Panc1 (cell line): Measurements from ENCODE around the gene TNNI3K.

Experiments
- TCF7L2 ChIP-seq: IDR thresholded peaks from 2 replicates; pipeline ENCODE4 v1.6.1; 2011; ENCODE audit warnings: mild to moderate bottlenecking, low read depth, low read length, inconsistent platforms
- TF ChIP-seq, protein P1 (sequence below): fragments of 450-650 bp; IDR thresholded peaks from 2 replicates; pipeline ENCODE4 v1.5.1; 2017; ENCODE audit warnings: mild to moderate bottlenecking
- TF ChIP-seq, protein P2 (sequence below), 2 experiments: IDR thresholded peaks; 2 replicates each; pipeline ENCODE4 v1.6.1; 2011 to 2012; ENCODE audit warnings: low read depth in 2 of 2, control low read depth in 1 of 2, low read length in 1 of 2, mild to moderate bottlenecking in 1 of 2, moderate library complexity in 1 of 2; ENCODE audit not compliant: insufficient read depth in 1 of 2

DNA sequence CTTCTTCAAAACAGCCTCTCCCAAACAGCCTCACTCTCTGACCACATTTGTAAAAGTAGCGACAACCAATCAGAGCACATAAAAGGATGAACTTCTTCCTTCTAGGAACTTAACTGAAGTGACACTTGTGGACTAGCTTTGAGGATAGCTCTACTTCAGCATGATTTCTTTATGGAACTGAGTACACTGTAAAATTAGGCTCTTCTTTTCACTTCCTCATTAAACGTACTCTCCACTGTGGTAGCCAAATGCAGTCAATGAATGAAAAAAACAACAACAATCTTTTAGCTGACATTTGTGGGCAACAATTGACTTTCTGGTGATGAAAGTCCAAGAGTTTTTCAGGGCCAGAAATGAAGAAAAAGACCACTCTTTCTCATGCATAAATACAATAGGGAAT, 267.7 kb downstream of the TNNI3K start:
- TF ChIP-seq, protein P1, sequence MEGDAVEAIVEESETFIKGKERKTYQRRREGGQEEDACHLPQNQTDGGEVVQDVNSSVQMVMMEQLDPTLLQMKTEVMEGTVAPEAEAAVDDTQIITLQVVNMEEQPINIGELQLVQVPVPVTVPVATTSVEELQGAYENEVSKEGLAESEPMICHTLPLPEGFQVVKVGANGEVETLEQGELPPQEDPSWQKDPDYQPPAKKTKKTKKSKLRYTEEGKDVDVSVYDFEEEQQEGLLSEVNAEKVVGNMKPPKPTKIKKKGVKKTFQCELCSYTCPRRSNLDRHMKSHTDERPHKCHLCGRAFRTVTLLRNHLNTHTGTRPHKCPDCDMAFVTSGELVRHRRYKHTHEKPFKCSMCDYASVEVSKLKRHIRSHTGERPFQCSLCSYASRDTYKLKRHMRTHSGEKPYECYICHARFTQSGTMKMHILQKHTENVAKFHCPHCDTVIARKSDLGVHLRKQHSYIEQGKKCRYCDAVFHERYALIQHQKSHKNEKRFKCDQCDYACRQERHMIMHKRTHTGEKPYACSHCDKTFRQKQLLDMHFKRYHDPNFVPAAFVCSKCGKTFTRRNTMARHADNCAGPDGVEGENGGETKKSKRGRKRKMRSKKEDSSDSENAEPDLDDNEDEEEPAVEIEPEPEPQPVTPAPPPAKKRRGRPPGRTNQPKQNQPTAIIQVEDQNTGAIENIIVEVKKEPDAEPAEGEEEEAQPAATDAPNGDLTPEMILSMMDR = no peak
- TF ChIP-seq TCF7L2 = no peak
- TF ChIP-seq, protein P2, sequence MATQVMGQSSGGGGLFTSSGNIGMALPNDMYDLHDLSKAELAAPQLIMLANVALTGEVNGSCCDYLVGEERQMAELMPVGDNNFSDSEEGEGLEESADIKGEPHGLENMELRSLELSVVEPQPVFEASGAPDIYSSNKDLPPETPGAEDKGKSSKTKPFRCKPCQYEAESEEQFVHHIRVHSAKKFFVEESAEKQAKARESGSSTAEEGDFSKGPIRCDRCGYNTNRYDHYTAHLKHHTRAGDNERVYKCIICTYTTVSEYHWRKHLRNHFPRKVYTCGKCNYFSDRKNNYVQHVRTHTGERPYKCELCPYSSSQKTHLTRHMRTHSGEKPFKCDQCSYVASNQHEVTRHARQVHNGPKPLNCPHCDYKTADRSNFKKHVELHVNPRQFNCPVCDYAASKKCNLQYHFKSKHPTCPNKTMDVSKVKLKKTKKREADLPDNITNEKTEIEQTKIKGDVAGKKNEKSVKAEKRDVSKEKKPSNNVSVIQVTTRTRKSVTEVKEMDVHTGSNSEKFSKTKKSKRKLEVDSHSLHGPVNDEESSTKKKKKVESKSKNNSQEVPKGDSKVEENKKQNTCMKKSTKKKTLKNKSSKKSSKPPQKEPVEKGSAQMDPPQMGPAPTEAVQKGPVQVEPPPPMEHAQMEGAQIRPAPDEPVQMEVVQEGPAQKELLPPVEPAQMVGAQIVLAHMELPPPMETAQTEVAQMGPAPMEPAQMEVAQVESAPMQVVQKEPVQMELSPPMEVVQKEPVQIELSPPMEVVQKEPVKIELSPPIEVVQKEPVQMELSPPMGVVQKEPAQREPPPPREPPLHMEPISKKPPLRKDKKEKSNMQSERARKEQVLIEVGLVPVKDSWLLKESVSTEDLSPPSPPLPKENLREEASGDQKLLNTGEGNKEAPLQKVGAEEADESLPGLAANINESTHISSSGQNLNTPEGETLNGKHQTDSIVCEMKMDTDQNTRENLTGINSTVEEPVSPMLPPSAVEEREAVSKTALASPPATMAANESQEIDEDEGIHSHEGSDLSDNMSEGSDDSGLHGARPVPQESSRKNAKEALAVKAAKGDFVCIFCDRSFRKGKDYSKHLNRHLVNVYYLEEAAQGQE (IDR thresholded peaks at IDR 0.05; ENCODE audit: insufficient read depth in 1 of 2, low read depth in 2 of 2, low read length in 1 of 2) = no peak; a peak in 1 of 4 replicates
